Measurements from ENCODE around the gene RAPGEF2.
"Not testable (repeated sequence)": the region's sequence is repeated elsewhere in the genome, so short reads cannot be mapped to it uniquely, and the experiment has no call there.

Gene RAPGEF2

DNA sequence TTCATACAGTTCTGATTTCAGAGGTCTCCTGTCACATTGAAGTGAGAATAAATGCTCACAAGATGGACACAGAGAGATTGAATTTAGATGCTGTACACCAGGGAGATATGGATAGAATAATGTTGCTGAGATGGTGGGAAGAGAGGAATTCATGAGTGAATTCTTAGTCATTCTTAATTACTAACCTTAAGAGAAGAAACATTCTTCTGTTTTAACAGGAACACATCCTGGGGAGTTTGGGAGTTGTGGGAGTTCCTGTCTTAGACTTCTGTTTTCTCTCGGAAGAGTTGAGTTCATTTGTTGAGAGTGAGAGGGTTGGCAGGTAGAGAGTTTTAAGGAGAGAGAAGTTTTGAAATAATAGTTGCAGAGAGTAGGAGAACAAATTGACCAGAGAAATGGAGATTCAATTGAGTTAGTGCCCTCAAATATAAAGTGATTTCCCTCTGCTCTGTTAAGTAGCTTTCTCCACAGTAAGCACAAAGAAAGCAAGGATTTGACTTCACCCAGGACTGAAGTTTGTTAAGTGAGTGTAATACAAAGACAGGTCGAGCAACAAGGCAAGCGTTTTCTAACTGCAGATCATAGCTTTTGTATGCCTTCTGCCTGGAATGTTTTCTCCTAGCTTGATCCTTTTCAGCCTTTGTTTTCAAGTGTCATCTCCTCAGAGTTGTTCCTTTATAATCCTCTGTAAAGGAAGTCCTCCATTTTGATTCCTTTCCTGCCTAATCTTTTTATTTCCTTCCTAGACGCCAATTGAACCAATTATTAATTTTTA, 205.9 kb downstream of the RAPGEF2 start:
- no peak for DNase-seq
- intact Hi-C loops (cut with DNase I), result no loop called here

DNA sequence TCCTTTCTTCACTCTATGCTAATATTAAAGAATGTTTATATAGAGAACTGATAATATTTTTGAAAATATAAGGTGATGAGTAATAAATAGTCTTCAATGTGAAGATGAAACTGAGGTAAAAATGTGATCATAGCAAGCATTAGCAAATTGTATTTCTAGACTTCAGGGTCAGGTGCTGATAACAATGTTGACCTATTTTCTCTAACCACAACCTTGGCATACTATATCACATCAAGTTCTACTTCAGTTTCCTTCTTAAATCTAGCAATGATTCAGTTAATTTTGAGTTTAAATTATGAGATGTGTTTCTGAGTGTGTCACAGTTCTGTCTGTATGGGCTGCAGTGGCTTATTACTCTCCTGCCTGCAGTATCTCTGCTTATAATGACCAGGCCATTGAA, 209.4 kb downstream of the RAPGEF2 start:
- intact Hi-C loops (cut with DNase I), result no loop called here
- DNase-seq, result no peak

- intact Hi-C loops (cut with DNase I), result not testable (repeated sequence)
- DNase-seq, result peak in 37 of 42 donors; percentile 11 to 86 (median 53)
These were observed 213.0 kb downstream of the RAPGEF2 start for GRCh38 chr4:159315879-159316278.

DNA sequence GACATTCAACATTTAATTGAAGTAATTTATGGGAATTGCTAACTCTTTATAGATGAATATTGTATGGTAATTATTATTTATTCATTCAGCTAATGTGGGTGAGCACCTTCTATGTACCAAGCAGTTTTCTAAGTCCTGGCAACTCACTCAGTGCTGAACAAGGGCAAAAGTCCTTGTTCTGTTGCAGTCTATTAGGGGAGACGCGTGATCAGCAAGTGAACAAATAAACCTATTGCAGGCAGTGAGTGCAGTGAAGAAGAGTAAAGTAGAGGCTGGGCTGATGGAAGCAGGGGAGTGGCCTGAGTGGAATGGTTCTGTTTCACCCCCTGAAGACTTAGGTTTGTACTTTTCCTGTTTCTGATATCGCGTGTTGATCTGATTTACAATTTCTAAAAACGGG, 214.3 kb downstream of the RAPGEF2 start:
- intact Hi-C loops (cut with DNase I), result no loop called here
- no peak for DNase-seq

DNA sequence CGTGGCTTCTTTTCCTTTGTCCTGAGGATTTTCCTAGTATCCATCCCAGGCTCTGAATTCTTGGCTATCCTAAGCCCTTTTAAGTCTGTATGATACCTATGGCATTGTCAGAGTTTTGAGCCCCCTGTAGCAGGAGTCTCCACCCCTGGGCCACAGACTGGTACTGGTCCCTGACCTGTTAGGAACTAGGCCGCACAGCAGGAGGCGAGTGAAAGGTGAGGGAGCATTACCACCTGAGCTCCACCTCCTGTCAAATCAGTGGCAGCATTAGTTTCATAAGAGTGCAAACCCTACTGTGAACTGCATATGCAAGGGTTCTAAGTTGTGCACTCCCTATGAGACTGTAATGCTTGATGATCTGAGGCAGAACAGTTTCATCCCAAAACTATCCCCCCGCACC, 216.1 kb downstream of the RAPGEF2 start:
- DNase-seq, result no peak
- intact Hi-C loops (cut with DNase I), result no loop called here

GRCh38 chr4:159326480-159326879, 223.6 kb downstream of the RAPGEF2 start:
- no peak for DNase-seq
- intact Hi-C loops (cut with DNase I), result no loop called here

- intact Hi-C loops (cut with DNase I), result no loop called here
- DNase-seq, result no peak
These were observed 225.9 kb downstream of the RAPGEF2 start for GRCh38 chr4:159328766-159329165.

GRCh38 chr4:159334461-159334860, 231.6 kb downstream of the RAPGEF2 start:
- DNase-seq, result no peak
- intact Hi-C loops (cut with DNase I), result no loop called here

GRCh38 chr4:159337041-159337440, 234.2 kb downstream of the RAPGEF2 start:
- no peak for DNase-seq
- intact Hi-C loops (cut with DNase I), result no loop called here

DNA sequence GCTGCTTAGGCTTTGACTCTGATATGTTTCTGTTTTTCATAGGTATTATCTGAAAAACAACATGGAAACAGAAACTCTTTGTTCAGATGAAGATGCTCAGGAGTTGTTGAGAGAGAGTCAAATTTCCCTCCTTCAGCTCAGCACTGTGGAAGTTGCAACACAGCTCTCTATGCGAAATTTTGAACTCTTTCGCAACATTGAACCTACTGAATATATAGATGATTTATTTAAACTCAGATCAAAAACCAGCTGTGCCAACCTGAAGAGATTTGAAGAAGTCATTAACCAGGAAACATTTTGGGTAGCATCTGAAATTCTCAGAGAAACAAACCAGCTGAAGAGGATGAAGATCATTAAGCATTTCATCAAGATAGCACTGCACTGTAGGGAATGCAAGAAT, 238.6 kb downstream of the RAPGEF2 start:
- no peak for DNase-seq
- intact Hi-C loops (cut with DNase I), result no loop called here

DNA sequence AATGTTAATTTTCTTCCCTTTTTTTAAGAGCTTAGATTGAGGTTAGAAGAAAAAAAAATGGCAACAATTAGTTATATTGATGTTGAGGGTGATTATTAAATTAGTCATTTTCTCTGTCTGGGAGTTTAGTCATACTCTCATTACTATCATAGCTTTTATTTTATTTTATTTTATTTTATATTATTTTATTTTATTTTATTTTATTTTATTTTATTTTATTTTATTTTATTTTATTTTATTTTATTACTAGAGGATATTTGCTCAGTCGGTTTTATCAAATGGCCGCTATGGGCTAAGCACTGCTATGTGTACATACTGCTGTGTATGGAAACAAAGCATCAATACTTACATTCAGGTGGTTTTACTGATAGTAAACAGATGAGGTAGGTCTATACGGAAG, 239.5 kb downstream of the RAPGEF2 start:
- intact Hi-C loops (cut with DNase I), result no loop called here

DNA sequence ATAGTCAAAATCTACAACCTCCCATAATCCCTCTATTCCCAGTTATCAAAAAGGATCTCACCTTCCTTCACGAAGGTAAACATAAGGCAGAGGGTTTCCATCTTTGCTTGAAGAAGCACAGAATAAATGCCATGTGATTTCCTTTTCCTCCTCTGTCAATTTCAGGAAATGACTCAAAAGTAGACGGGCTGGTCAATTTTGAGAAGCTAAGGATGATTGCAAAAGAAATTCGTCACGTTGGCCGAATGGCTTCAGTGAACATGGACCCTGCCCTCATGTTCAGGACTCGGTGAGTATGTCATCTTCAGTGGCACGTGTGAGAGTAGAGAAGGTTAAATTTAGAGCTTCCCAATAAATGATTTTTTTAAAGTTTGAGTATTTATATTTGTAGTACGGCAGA, 240.2 kb downstream of the RAPGEF2 start:
- intact Hi-C loops (cut with DNase I), result no loop called here
- DNase-seq, result no peak

More for the DNA sequence above, 239.5 kb downstream of the RAPGEF2 start:
- no peak for DNase-seq

DNA sequence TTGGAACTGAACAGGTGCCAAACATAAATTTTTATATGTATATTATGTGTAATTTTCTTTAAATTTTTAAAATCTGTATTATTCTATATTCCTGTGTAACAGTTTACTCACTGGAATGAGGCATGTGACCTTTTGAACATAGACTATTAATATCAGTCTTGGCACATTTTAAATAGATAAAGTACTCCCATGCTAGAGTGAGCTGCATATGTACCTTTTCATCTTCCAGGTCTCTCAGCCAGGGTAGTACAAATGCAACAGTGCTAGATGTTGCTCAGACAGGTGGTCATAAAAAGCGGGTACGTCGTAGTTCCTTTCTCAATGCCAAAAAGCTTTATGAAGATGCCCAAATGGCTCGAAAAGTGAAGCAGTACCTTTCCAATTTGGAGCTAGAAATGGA, 242.0 kb downstream of the RAPGEF2 start:
- DNase-seq, result no peak
- intact Hi-C loops (cut with DNase I), result no loop called here

GRCh38 chr4:159346681-159347080, 243.8 kb downstream of the RAPGEF2 start:
- DNase-seq, result no peak
- intact Hi-C loops (cut with DNase I), result no loop called here

GRCh38 chr4:159347813-159348212, 244.9 kb downstream of the RAPGEF2 start:
- intact Hi-C loops (cut with DNase I), result no loop called here
- no peak for DNase-seq

- intact Hi-C loops (cut with DNase I), result no loop called here
- no peak for DNase-seq
These were observed 246.5 kb downstream of the RAPGEF2 start for GRCh38 chr4:159349332-159349731.

DNA sequence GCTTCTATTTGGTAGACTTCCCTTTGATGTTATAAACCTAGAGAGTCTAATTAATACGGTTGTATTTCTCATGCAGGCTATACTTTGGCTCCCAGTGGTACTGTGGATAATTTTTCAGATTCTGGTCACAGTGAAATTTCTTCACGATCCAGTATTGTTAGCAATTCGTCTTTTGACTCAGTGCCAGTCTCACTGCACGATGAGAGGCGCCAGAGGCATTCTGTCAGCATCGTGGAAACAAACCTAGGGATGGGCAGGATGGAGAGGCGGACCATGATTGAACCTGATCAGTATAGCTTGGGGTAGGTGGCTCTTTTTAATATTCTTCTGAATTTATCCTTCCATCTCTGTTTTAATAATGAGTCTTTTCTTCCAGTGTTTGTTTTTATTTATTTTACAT, 249.7 kb downstream of the RAPGEF2 start:
- intact Hi-C loops (cut with DNase I), result no loop called here
- DNase-seq, result peak in 7 of 42 donors; percentile 14 to 63 (median 38)

- no peak for DNase-seq
These were observed 250.7 kb downstream of the RAPGEF2 start for GRCh38 chr4:159353422-159354116.

GRCh38 chr4:159355466-159355865, 252.6 kb downstream of the RAPGEF2 start:
- intact Hi-C loops (cut with DNase I), result no loop called here
- no peak for DNase-seq

More at GRCh38 chr4:159353422-159354116, 250.7 kb downstream of the RAPGEF2 start:
- intact Hi-C loops (cut with DNase I), result no loop called here

GRCh38 chr4:159357350-159357749, 254.5 kb downstream of the RAPGEF2 start:
- no peak for DNase-seq
- intact Hi-C loops (cut with DNase I), result no loop called here

GRCh38 chr4:159358226-159358625, 255.3 kb downstream of the RAPGEF2 start:
- peak in 22 of 42 donors; percentile 8 to 68 (median 32) for DNase-seq
- intact Hi-C loops (cut with DNase I), result no loop called here

All from head of caudate nucleus (tissue), 42 donors.